ENCODE results near the gene PPP1R12A. TPM values are rescaled to one million over a fixed set of nuclear protein-coding genes. Genes with fewer than 3 reads are reported as not detected.
"Not testable (repeated sequence)": the region's sequence is repeated elsewhere in the genome, so short reads cannot be mapped to it uniquely, and the experiment has no call there.

Gene PPP1R12A
- total RNA-seq, 1 donor from 2014 or later, result 100 TPM

- DNase-seq (ENCODE audit: low read depth), result no peak
Observed at GRCh38 chr12:79895804-79896203, 39.1 kb downstream of the PPP1R12A start.

GRCh38 chr12:79895071-79895470 lies 39.8 kb downstream of the PPP1R12A start:
- DNase-seq (ENCODE audit: low read depth), result no peak

- peak; percentile 44 for DNase-seq (ENCODE audit: low read depth)
Observed at GRCh38 chr12:79891506-79892162, 43.3 kb downstream of the PPP1R12A start.

GRCh38 chr12:79887890-79888289 lies 47.0 kb downstream of the PPP1R12A start:
- no peak for DNase-seq (ENCODE audit: low read depth)

- peak; percentile 57 for DNase-seq (ENCODE audit: low read depth)
Observed at GRCh38 chr12:79886917-79887519, 47.9 kb downstream of the PPP1R12A start.

GRCh38 chr12:79885911-79886490 lies 48.9 kb downstream of the PPP1R12A start:
- no peak for DNase-seq (ENCODE audit: low read depth)

- DNase-seq (ENCODE audit: low read depth), result no peak
Observed at GRCh38 chr12:79884401-79885006, 50.4 kb downstream of the PPP1R12A start.

- no peak for DNase-seq (ENCODE audit: low read depth)
Observed at GRCh38 chr12:79883216-79883615, 51.7 kb downstream of the PPP1R12A start.

GRCh38 chr12:79881351-79881750 lies 53.5 kb downstream of the PPP1R12A start:
- DNase-seq (ENCODE audit: low read depth), result no peak

- DNase-seq (ENCODE audit: low read depth), result not testable (repeated sequence)
Observed at GRCh38 chr12:79878506-79878905, 56.4 kb downstream of the PPP1R12A start.

- no peak for DNase-seq (ENCODE audit: low read depth)
Observed at GRCh38 chr12:79877246-79877645, 57.7 kb downstream of the PPP1R12A start.

- DNase-seq (ENCODE audit: low read depth), result no peak
Observed at GRCh38 chr12:79874665-79875064, 60.2 kb downstream of the PPP1R12A start.

- DNase-seq (ENCODE audit: low read depth), result no peak
Observed at GRCh38 chr12:79873201-79873600, 61.7 kb downstream of the PPP1R12A start.

GRCh38 chr12:79871621-79872020 lies 63.3 kb downstream of the PPP1R12A start:
- DNase-seq (ENCODE audit: low read depth), result no peak

GRCh38 chr12:79870916-79871315 lies 64.0 kb downstream of the PPP1R12A start:
- no peak for DNase-seq (ENCODE audit: low read depth)

- DNase-seq (ENCODE audit: low read depth), result no peak
Observed at GRCh38 chr12:79859646-79860045, 75.3 kb downstream of the PPP1R12A start.

GRCh38 chr12:79858518-79858917 lies 76.4 kb downstream of the PPP1R12A start:
- DNase-seq (ENCODE audit: low read depth), result no peak

- DNase-seq (ENCODE audit: low read depth), result no peak
Observed at GRCh38 chr12:79857675-79858074, 77.2 kb downstream of the PPP1R12A start.

GRCh38 chr12:79850610-79851299 lies 84.1 kb downstream of the PPP1R12A start:
- no peak for DNase-seq (ENCODE audit: low read depth)

- no peak for DNase-seq (ENCODE audit: low read depth)
Observed at GRCh38 chr12:79848339-79848738, 86.6 kb downstream of the PPP1R12A start.

- DNase-seq (ENCODE audit: low read depth), result no peak
Observed at GRCh38 chr12:79847417-79847816, 87.5 kb downstream of the PPP1R12A start.

GRCh38 chr12:79844693-79845092 lies 90.2 kb downstream of the PPP1R12A start:
- DNase-seq (ENCODE audit: low read depth), result peak; percentile 72

Measured in myocyte (in vitro differentiated cells).